ENCODE measurements around the gene TRIAP1. TPM values are rescaled to one million over a fixed set of nuclear protein-coding genes. Genes with fewer than 3 reads are reported as not detected.
A peak's percentile ranks its signal among the peaks of the same experiment; 100 is the strongest.

TRIAP1 gene
- total RNA-seq, 1 donor from 2014 or later = 12.1 TPM

DNA sequence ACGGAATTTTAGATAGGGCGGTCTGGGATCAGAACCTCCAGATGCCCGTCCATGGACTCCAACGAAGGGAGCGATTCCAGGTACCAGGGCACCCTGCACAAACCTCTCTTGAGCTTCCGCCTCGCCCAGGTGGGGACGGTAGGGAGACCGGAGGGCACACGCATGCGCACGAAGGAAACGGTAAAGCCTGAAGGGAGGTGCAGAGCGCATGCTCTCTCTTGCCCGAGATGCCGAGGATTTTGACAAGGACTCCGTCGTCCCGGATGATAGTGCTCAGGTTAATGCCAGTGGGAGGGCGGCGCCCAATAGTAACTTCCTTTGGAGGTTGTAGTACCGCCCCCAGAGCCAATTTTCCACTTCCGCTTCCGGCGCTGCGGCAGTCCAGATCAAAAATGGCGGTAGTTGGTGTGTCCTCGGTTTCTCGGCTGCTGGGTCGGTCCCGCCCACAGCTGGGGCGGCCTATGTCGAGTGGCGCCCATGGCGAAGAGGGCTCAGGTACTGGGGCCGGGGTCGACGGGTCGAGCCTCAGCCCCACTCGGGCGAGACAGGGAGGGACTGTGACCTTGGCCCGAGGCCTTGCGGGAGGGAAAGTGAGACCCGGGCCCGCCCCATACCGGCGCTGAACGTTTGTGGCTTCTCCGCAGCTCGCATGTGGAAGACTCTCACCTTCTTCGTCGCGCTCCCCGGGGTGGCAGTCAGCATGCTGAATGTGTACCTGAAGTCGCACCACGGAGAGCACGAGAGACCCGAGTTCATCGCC lies 8.3 kb downstream of the TRIAP1 start, which contains the start of gene COX6A1:
COX6A1 (plus strand) TSS at position 379 of the 760 bp plus-strand sequence; CDS start at position 393, 14 bp downstream.
- TF ChIP-seq, protein P1, sequence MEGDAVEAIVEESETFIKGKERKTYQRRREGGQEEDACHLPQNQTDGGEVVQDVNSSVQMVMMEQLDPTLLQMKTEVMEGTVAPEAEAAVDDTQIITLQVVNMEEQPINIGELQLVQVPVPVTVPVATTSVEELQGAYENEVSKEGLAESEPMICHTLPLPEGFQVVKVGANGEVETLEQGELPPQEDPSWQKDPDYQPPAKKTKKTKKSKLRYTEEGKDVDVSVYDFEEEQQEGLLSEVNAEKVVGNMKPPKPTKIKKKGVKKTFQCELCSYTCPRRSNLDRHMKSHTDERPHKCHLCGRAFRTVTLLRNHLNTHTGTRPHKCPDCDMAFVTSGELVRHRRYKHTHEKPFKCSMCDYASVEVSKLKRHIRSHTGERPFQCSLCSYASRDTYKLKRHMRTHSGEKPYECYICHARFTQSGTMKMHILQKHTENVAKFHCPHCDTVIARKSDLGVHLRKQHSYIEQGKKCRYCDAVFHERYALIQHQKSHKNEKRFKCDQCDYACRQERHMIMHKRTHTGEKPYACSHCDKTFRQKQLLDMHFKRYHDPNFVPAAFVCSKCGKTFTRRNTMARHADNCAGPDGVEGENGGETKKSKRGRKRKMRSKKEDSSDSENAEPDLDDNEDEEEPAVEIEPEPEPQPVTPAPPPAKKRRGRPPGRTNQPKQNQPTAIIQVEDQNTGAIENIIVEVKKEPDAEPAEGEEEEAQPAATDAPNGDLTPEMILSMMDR (IDR thresholded peaks at IDR 0.05) = no peak
- H3K4me1 ChIP-seq = peaks cover 0 to 15% of the 10 kb centered on the region in 2 donors
- peak within 1 kb of the TSS; percentile 72 to 77 for H3K27ac ChIP-seq
- no peaks in the 10 kb centered on the region for H3K9me3 ChIP-seq
- DNase-seq (ENCODE audit: low spot score in 2 of 2) = peak; percentile 66 to 96
- peak within 1 kb of the TSS; percentile 68 to 84 for H3K4me3 ChIP-seq
- H3K27me3 ChIP-seq = no peaks in the 10 kb centered on the region
- intact Hi-C loops (cut with DNase I) = no loop called here
- H3K36me3 ChIP-seq = peaks cover 15 to 19% of the 10 kb centered on the region in 2 donors

DNA sequence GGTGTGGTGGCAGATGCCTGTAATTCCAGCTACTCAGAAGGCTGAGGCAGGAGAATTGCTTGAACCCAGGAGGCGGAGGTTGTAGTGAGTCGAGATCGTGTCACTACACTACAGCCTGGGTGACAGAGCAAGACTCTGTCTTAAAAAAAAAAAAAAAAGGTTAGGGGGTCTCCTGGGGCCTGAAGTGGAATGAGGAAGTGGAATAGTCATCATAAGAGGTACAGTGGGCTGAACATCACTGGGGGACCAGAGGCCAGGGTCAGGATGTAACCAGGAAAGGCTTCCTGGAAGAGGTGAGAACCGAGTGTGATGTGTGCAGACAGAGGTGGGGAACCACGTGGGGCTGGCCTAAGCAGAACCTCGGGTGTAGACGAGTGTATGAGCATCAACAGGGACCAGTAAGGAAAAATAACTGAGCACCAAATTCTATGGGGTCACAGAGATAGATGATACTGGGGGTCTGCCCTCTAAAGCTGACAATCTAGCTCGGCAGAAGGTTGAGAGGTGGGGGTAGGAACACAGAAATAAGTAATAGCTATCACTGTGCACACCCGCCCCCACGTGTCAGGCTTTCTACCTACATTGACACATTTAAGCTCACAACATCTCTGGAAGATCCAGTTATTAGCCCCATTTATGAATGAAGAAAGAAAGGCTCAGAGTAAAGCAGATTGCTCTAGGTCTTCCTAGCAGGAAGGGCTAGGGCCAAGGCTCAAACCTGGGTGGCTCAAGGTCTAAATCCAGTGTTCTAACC lies 13.2 kb downstream of the TRIAP1 start:
- H3K27me3 ChIP-seq = no peaks in the 10 kb centered on the region
- DNase-seq (ENCODE audit: low spot score in 2 of 2) = no peak
- no peak overlapping the region for H3K4me3 ChIP-seq
- H3K4me1 ChIP-seq = no peaks in the 10 kb centered on the region
- TF ChIP-seq, protein P1 (IDR thresholded peaks at IDR 0.05) = no peak
- H3K9me3 ChIP-seq = no peaks in the 10 kb centered on the region
- intact Hi-C loops (cut with DNase I) = no loop called here
- no peaks in the 10 kb centered on the region for H3K36me3 ChIP-seq
- H3K27ac ChIP-seq = no peak overlapping the region

DNA sequence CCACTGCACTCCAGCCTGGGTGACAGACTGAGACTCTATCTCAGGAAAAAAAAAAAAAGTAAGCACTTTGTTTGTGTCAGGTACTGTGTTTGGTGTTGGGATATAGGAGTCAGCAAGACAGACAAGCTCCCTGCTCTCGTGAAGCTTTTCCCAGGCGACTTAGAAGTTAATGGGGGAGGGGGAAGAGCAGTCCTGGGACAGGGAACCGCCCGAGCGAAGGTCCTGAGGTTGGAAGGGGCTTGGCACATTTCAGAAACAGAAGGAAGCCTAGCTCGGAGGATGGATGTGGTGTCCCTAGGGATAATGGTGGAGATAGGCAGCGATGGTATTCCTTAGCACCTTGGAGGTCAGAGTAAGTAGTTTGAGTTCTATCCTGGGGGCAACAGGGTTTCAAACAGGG lies 16.8 kb downstream of the TRIAP1 start:
- Histone ChIP-seq H3K27me3 (no peaks in the 10 kb centered on the region), H3K9me3 (no peaks in the 10 kb centered on the region), H3K4me1 (no peaks in the 10 kb centered on the region), H3K27ac (no peak overlapping the region), H3K4me3 (no peak overlapping the region), H3K36me3 (no peaks in the 10 kb centered on the region)
- intact Hi-C loops (cut with DNase I) = no loop called here
- DNase-seq (ENCODE audit: low spot score in 2 of 2) = no peak
- TF ChIP-seq, protein P1 (IDR thresholded peaks at IDR 0.05) = no peak

DNA sequence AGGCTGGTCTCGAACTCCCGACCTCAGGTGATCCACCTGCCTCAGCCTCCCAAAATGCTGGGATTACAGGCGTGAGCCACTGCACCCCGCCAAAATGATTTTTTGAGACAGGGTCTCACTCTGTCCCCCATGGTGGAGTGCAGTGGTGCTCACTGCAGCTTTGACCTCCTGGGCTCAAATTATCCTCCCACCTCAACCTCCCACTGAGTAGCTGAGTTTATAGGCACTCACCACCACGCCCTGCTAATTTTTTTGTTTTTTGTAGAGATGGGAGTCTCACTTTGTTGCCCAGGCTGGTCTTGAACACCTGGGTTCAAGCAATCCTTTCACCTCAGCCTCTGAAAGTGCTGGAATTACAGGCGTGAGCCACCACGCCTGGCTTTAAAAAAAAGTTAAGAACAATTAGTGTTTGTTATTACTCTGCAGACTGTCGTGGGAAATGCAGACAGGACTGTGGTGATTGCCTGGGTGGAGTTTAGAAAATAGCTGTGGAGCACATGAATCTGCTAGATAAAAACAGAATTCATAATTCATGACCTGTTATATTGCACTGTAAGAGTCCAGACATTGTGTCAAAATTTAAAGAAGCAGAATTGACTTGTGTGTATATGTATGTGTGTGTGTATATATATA lies 17.5 kb downstream of the TRIAP1 start:
- intact Hi-C loops (cut with DNase I) = no loop called here
- TF ChIP-seq, protein P1 (IDR thresholded peaks at IDR 0.05) = no peak

DNA sequence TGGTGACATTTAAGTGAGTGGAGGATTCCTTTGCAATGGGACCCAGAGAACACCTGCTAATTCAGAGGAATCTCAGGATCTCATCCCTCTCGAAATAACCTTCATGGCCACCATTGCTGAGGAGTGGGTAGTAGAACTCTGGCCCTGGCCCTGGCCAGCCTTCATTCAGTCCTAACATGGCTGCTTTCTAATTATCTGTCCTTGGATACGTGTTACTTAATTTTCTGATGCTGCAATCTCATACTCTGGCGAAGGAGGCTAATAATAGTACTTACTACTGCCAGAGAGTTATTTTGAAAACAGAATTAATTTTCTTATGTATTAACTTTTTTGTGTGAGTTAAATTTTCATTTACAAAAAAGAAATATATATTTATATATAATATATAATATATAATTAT lies 20.4 kb downstream of the TRIAP1 start:
- Histone ChIP-seq H3K9me3 (no peaks in the 10 kb centered on the region), H3K27me3 (no peaks in the 10 kb centered on the region), H3K27ac (no peak overlapping the region), H3K4me1 (no peaks in the 10 kb centered on the region), H3K4me3 (no peak overlapping the region), H3K36me3 (no peaks in the 10 kb centered on the region)
- TF ChIP-seq, protein P1 (IDR thresholded peaks at IDR 0.05) = no peak
- intact Hi-C loops (cut with DNase I) = no loop called here
- no peak for DNase-seq (ENCODE audit: low spot score in 2 of 2)

More for the DNA sequence above, 17.5 kb downstream of the TRIAP1 start:
- H3K4me1 ChIP-seq = no peaks in the 10 kb centered on the region
- H3K9me3 ChIP-seq = no peaks in the 10 kb centered on the region
- no peaks in the 10 kb centered on the region for H3K36me3 ChIP-seq
- H3K4me3 ChIP-seq = no peak overlapping the region
- DNase-seq (ENCODE audit: low spot score in 2 of 2) = no peak
- H3K27me3 ChIP-seq = no peaks in the 10 kb centered on the region
- H3K27ac ChIP-seq = no peak overlapping the region
